Stimulated activated CD8-positive, alpha-beta memory T cell treated with anti-CD3 and anti-CD28 coated beads, Interleukin-4, amount 100 ng/mL, for 4 hours (primary cell): ENCODE results near the gene LRRC4C.

Experiments used
- DNase-seq, 2 donors: peaks; one replicate each; pipeline ENCODE4 v3.0.0-alpha.2; 2020; ENCODE audit warnings: low read depth in 2 of 2, low spot score in 1 of 2

The LRRC4C gene

DNA sequence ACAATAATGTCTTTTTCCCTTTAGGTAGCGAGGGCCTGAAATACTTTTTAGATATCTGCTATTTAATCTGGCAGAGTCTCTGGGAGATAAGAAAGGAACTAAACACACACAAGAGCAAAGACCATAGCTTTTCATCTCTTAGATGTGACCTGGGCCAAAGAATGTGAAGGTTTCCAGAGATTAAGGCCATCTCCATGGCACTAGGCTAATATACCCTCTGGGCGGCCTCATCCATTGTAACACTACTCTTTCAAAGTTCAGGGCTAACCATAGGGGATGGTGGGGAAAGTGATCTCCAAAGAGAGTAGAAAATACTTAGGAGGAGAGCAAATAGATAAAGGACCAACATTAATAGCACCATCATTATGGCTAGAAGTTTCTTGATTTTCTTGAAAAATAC is 326.4 kb downstream of the LRRC4C start:
- DNase-seq = no peak

DNA sequence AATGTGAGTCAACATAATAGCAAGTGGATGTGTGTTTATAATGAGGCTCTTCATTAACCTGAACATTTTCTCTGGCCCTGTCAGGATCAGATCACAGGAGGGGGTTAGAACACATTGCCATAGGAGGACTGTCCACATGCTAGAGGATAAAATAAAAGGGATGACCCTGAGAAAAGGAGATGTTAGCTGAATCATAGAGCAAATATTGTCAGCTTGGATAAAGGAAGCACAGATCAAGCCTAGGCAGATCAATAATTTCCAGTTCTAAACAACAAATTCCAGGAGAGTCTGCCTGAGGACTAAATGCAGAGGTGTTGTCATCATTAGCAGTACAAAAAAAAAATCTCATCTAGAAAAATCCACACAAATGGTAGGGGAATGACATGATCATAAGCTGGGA is 337.9 kb downstream of the LRRC4C start:
- DNase-seq = no peak

GRCh38 chr11:41119484-41119883 is 340.0 kb downstream of the LRRC4C start:
- DNase-seq = no peak

DNA sequence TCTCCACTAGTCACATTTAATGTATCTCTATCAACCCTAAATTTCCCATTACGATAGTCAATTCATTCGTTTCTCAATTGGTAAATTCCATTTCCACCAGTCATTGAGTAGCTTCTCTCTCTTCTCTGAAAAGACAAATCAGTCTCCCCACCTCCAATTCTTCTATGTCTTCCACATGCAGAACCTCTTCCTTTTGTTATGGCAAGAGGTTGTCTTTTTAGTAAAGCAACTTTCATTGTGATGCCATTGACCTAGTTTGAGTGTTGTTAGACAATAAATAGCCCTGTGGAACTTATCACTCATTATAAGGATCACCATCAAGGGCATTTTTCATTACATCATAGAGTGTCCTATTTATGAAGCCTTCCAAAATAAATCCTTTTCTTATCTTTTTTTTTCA is 340.9 kb downstream of the LRRC4C start:
- no peak for DNase-seq

- no peak for DNase-seq
Observed at GRCh38 chr11:41116970-41117369, 342.5 kb downstream of the LRRC4C start.

DNA sequence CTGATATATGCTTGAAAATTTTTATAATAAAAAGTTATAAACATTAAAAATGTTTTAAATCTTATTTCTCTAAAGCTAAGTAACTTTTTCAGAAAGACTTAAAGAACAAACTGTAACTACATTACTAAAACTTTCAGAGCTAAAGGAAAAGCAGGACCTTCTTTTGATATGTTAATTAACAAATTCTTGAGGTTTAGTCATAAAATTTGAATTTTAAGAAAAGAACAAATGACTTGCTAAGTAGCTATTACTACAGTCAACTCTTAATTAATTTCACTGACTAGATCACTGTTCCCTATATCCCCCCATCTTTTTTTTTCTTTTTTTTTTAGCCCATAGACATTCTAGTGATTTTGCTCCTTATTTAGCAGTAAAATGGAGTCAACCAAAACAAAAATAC is 344.4 kb downstream of the LRRC4C start:
- DNase-seq = no peak

DNA sequence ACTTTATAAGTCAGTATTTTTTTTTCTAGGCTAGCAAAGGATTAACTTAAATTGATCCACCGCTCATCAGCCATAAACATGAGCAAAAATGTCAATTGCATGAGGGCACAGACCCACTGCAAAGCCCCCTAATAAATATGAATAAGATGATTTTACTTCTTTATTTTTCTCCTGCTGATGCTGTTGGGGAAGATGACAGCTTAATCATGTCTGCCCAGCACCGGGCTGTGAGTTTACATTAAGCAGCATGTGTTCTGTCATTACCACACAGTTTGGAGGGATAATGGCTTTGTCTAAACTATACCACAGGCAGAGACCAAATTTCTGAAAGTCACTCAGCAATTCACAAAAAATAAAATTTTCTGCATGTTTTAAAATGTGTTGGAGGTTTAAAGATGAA is 346.3 kb downstream of the LRRC4C start:
- DNase-seq = no peak

DNA sequence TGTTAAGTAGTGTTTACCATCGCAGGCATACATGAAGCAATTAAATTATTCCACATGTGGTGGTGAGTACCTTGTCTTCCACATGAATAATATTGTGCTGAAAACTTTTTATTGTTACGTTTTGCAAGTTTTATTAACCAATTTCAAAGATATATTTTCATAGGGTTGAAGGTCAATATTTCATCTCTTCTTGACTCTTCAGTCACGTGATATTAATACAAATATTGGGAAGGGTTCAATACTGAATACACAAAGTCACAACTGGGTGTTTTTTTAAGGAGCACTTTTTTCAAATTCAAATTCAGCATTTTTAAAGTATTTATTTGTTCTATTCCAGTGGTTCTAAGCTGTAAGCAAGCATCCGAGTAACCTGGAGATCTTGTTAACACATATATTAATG is 348.9 kb downstream of the LRRC4C start:
- DNase-seq = no peak

DNA sequence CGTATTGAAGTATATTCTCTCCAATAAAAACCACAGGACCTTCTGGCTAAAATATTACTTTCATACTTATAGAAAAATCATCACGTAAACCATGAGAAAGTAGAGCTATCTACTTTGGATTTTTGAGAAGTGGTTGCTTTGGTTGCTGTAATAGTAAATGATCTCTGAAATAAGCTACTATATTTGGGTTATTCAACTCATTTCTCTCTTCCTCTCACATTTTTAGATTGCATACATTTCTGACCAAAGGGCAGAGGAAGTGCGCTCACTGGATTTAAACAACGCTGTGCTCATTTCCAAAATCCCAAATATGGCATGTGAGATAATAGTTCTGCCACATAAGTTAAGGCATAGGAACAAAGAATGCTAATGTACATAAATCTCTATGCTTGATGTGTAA is 357.0 kb downstream of the LRRC4C start:
- DNase-seq = no peak

DNA sequence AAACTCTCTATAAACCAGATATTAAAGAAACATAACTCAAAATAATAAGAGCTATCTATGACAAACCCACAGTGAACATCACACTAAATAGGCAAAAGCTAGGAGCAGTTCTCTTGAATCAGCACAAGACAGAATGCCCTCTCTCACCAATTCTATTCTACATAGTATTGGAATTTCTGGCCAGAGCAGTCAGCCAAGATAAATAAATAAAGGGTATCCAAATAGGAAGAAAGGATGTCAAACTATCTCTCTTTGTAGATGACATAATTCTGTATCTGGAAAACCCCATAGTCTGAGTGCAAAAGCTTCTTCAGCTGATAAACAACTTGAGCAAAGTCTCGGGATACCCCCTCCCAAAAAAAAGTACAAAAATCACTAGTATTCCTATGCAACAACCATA is 359.8 kb downstream of the LRRC4C start:
- no peak for DNase-seq

GRCh38 chr11:41085123-41085522 is 374.3 kb downstream of the LRRC4C start:
- no peak for DNase-seq

DNA sequence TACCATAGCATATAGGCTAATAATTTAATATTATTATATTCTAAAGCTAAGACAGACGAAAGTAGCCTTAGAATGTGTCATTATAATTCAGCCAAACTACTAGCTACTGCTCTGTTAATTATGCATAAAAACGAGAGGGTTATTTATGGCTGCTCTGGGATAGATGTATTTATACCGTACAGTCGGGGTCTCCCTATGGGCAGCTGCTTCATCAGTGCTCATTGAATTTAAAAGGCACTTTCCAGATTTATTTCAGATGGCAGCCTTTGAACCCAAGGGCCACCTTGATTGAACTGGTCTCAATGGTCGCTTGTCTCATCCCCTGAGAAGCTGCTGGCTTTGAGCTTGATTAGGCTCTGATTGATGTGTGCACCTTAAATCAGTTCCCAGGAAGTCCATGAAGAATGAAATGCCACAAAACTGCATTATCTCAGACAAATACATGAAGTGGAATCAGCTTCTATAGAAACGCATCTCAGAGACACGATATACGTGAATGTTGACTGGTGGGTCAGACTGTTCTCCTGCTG is 377.6 kb downstream of the LRRC4C start:
- no peak for DNase-seq

- DNase-seq = no peak
Observed at GRCh38 chr11:41074318-41074717, 385.1 kb downstream of the LRRC4C start.

DNA sequence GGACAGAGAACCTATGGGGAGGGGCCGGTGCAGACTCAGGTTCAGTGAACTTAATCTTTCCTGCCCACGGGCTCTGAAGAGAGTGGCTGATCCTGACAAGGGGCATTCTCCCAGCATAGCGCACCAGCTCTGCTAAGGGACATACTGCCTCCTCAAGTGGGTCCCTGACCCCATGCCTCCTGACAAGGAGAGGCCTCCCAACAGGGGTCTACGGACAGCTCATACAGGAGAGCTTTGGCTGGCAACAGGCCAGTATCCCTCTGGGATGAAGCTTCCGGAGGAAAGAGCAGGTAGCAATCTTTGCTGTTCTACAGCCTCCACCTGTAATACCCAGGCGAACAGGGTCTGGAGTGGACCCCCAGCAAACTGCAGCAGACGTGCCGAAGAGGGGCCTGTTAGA is 394.0 kb downstream of the LRRC4C start:
- no peak for DNase-seq

DNA sequence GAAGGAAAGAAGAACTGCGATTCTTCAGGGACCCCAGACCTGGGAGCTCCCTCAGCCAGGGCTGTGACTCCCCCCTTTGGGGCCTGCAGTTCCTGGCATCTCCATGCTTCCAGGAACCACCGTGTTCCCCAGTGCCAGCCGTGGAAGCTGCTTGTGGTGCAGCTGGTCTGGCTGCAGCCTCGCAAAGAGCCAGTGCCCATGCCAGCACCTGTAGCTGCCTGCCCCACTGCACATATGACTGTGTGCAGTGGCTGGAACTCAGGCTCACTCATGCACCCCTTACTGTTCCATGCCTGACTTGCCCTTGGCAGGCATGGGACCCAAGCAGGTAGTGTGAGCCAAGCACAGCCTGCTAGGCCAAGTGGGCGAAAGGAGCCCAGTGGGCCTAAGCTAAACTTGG is 401.3 kb downstream of the LRRC4C start:
- DNase-seq = no peak

DNA sequence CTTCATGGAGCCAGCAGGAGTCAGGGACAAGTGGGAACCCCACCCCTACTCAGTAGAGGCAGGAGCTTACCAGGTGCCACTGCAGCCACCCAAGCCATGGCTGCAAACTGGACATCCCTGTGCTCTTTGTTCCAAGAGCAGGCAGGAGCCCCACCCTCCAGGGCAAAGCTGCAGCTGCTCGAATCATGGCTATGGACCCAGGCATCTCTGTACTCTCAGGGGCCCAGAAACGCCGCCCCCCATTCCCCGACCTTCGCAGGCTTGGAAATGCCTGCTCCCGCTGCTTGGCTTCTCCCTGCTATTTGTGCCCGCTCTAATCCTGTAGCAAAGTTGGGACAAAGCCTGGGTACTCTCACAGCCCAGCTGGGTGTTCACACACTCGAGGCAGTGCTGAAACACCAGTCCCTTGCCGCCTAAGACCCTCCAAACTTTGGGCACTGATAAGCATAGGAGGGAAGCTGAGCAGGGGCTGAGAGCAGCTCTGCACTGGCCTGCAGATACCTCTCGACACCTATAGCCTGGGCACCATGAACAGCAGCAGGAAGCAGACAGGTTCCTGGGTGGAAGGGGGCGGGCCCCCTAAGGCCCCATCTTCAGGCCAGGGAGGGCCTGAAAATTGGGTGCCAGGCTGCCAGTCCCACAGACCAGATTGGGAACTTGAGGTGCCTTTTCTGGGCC is 402.4 kb downstream of the LRRC4C start:
- no peak for DNase-seq

DNA sequence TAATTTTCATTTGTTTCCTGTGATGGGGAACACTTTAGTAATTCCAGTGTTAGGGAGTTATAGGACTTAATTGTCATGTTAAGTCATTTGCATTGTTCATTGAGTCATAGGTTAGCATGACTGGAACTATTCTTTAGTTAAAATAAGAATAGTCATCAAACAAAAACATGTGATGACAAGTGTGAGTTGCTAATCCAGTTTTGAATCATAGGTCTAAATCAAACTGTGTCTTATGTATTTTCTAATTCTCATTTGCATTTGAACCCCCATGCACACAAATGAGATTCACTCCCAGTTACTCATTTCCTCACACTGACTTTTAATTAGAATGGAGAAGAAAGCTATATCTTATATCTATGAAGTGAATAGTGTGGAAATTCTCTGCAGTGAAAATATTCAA is 405.6 kb downstream of the LRRC4C start:
- DNase-seq = no peak

GRCh38 chr11:41051919-41052635 is 407.4 kb downstream of the LRRC4C start:
- no peak for DNase-seq

GRCh38 chr11:41050791-41051190 is 408.7 kb downstream of the LRRC4C start:
- DNase-seq = no peak

DNA sequence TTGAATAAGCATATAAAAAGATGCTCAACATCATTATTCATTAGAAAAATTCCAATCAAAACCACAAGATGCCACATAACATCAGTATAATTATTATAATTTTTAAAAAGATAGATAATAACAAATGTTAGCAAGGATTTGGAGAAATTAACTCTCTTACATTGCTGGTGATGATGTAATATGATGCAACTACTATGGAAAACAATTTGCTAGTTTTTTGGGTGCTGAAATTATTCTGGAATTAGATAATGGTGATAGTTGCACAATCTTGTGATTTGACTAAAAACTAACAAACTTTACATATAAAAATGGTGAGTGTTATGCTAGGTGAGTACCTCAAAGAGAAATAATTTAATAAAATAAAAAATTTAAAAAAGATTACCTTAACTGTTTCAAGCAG is 412.2 kb downstream of the LRRC4C start:
- DNase-seq = no peak

DNA sequence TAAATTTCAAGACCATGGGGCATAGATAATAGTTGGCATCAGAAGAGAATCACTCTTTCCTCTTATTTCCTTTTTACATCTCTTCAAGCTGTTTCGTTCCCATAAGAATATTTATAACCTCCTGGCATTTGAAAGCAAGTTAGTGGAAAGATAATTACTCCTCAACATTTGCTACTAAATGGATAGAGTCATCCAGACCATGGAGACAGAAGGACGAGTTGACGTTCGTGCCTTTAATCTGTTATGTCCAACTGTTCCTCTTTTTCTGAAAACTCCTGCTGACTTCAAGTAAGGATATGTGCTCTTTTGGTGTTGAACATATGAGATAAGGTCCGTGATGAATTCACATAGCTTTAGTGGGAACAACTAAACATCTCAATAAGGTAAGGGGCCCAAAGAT is 414.2 kb downstream of the LRRC4C start:
- no peak for DNase-seq

DNA sequence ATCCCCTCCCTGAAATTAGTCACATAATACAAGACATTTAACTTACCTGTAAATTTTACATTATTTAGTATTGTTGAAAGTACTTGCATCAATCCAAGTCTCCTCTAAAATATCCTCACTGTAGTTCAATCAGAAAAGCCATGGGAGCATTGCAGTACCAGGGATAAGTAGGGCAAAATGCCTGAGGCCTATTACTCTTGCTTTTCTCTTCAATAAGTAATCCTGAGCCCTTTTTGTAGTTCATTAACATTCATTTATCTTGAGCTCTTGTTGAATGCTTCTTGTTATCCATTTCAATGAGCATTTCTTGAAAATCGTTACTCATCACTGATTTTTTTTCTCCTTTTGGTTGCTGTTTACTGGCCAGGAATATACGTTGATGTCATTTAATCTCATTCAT is 414.7 kb downstream of the LRRC4C start:
- no peak for DNase-seq

DNA sequence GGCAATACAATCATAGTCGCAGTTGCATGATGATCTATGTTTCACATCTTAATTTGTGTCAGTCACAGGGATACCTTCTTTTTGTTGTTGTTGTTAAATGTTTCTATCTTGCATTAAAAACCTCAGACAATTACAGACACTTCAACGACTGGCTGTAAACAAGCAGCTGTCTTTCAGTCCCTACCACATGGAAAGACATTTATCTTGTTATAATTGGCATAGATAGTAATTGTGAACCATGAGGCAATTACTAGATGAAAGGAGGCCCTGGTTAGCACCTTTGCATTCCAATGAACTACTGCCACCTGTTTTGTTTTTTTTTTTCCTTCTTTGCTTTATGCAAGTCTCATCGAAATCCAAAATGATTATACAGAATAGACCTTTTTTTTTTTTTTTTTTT is 416.8 kb downstream of the LRRC4C start:
- no peak for DNase-seq
